Suprapubic skin (tissue), 4 donors: ENCODE measurements around the gene RUBCN.
"Not testable (repeated sequence)": the region's sequence is repeated elsewhere in the genome, so short reads cannot be mapped to it uniquely, and the experiment has no call there.

Experiments used
- EP300 ChIP-seq: sonication (generic); formaldehyde crosslinking; IDR thresholded peaks from one replicate; pipeline ENCODE4 v1.6.1; 2017; ENCODE audit warnings: antibody characterized with exemption
- POLR2A ChIP-seq, 2 donors: fragments of 450-650 bp; IDR thresholded peaks; one replicate each; pipeline ENCODE4 v1.6.1; 2017; ENCODE audit warnings: antibody characterized with exemption in 2 of 2, mild to moderate bottlenecking in 2 of 2, moderate library complexity in 2 of 2
- POLR2AphosphoS5 ChIP-seq, 3 donors: sonication (generic); formaldehyde crosslinking; IDR thresholded peaks; one replicate each; pipeline ENCODE4 v1.6.1; 2017; ENCODE audit warnings: antibody characterized with exemption in 3 of 3
- TF ChIP-seq, protein P1 (sequence below), 2 donors: fragments of 200-600 bp in 1 of 2; fragments of 450-650 bp in 1 of 2; sonication (generic) in 1 of 2; IDR thresholded peaks; one replicate each; pipeline ENCODE4 v1.5.1; 2016 to 2019; ENCODE audit warnings: antibody characterized with exemption in 2 of 2, mild to moderate bottlenecking in 1 of 2, moderate library complexity in 1 of 2

- TF ChIP-seq POLR2AphosphoS5 (IDR thresholded peaks at IDR 0.05); POLR2A (IDR thresholded peaks at IDR 0.05); EP300: not testable (repeated sequence)
- TF ChIP-seq, protein P1, sequence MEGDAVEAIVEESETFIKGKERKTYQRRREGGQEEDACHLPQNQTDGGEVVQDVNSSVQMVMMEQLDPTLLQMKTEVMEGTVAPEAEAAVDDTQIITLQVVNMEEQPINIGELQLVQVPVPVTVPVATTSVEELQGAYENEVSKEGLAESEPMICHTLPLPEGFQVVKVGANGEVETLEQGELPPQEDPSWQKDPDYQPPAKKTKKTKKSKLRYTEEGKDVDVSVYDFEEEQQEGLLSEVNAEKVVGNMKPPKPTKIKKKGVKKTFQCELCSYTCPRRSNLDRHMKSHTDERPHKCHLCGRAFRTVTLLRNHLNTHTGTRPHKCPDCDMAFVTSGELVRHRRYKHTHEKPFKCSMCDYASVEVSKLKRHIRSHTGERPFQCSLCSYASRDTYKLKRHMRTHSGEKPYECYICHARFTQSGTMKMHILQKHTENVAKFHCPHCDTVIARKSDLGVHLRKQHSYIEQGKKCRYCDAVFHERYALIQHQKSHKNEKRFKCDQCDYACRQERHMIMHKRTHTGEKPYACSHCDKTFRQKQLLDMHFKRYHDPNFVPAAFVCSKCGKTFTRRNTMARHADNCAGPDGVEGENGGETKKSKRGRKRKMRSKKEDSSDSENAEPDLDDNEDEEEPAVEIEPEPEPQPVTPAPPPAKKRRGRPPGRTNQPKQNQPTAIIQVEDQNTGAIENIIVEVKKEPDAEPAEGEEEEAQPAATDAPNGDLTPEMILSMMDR (IDR thresholded peaks at IDR 0.05) = not testable (repeated sequence)
These were observed 73.2 kb downstream of the RUBCN start for GRCh38 chr3:197663367-197664140.
